Stomach (tissue), 9 donors: ENCODE measurements around the gene KPNA4. TPM values are rescaled to one million over a fixed set of nuclear protein-coding genes. Genes with fewer than 3 reads are reported as not detected.

ENCODE experiments used
- DNase-seq, 2 donors: peaks; one replicate each; pipeline versions ENCODE4 v3.0.0 to v3.0.0-alpha.2; 2013 to 2019
- H3K27ac ChIP-seq, 5 donors: fragments of 200-600 bp in 4 of 5; sonication (generic) in 4 of 5; one replicate each; pipeline ENCODE4 v1.5.1; 2013 to 2019; ENCODE audit warnings: mild to moderate bottlenecking in 1 of 5, moderate library complexity in 1 of 5
- H3K27me3 ChIP-seq, 3 donors: fragments of 200-600 bp; sonication (generic); one replicate each; pipeline ENCODE4 v1.5.1; 2017 to 2019; ENCODE audit warnings: mixed run types in 1 of 3
- H3K36me3 ChIP-seq, 4 donors: fragments of 200-600 bp; sonication (generic); 1 replicate in 3 of 4; 2 replicates in 1 of 4; pipeline ENCODE4 v1.5.1; 2016 to 2019
- H3K4me1 ChIP-seq, 4 donors: fragments of 200-600 bp; sonication (generic); one replicate each; pipeline ENCODE4 v1.5.1; 2016 to 2019
- H3K4me3 ChIP-seq, 4 donors: fragments of 200-600 bp; sonication (generic) in 3 of 4; one replicate each; pipeline ENCODE4 v1.5.1; 2016 to 2019; ENCODE audit warnings: mild to moderate bottlenecking in 1 of 4
- H3K9me3 ChIP-seq, 4 donors: fragments of 200-600 bp; sonication (generic); one replicate each; pipeline ENCODE4 v1.5.1; 2016 to 2019
- CTCF ChIP-seq, 7 experiments: fragments of 450-650 bp in 4 of 7; fragments of 200-600 bp in 3 of 7; sonication (generic) in 3 of 7; IDR thresholded peaks; one replicate each; pipeline ENCODE4 v1.5.1; 2016 to 2019; ENCODE audit warnings: antibody characterized with exemption in 7 of 7, control low read depth in 2 of 7, mild to moderate bottlenecking in 1 of 7
- EP300 ChIP-seq: sonication (generic); formaldehyde crosslinking; IDR thresholded peaks from one replicate; pipeline ENCODE4 v1.6.1; 2017; ENCODE audit warnings: antibody characterized with exemption
- POLR2A ChIP-seq, 4 donors: fragments of 450-650 bp; IDR thresholded peaks; one replicate each; pipeline ENCODE4 v1.6.1; 2016; ENCODE audit warnings: antibody characterized with exemption in 4 of 4, control low read depth in 2 of 4, mild to moderate bottlenecking in 1 of 4, moderate library complexity in 1 of 4
- POLR2AphosphoS5 ChIP-seq, 3 donors: sonication (generic); formaldehyde crosslinking; IDR thresholded peaks; one replicate each; pipeline ENCODE4 v1.6.1; 2016; ENCODE audit warnings: antibody characterized with exemption in 3 of 3
- WGBS, 5 donors: extraction: QIAGEN DNeasy Blood & Tissue Kit in 3 of 5; methylation state at CpG; one replicate each; pipeline versions ENCODE4 v1.1.5 to v1.1.7; 2013 to 2018; 5-methylcytosine and 5-hydroxymethylcytosine counted together
- intact Hi-C: fragments of 100-400 bp; cut with DNase I; formaldehyde crosslinking; loops from one replicate; pipeline ENCODE4 v1.15.1; 2023; ENCODE audit warnings: low total_unique reads
- polyA plus RNA-seq, 3 donors: library from polyadenylated mRNA; stranded (reverse); fragments of 200-250 nt; gene quantifications; one replicate each; pipeline ENCODE4 v1.2.3, GENCODE V29; 2013
- total RNA-seq, 5 donors: library from RNA; depleted of rRNA; stranded (reverse); fragments of >200 nt; gene quantifications; one replicate each; pipeline versions ENCODE4 v1.1.0 to v1.2.3, GENCODE V29; 2014 to 2016
- donor health status: healthy with polysubstance abuse.
- donor health status: Bipolar disorder and iron deficiency.
- donor health status: healthy.

The KPNA4 gene
- total and polyA plus RNA-seq, 8 donors = 3.8 to 41.7 (median 16.1) TPM

- peak; percentile 70 to 89 for DNase-seq
- no peak for TF ChIP-seq POLR2AphosphoS5 (IDR thresholded peaks at IDR 0.05)
- TF ChIP-seq CTCF (IDR thresholded peaks at IDR 0.05) = no peak
- no peak for TF ChIP-seq EP300
- no peak for TF ChIP-seq POLR2A (IDR thresholded peaks at IDR 0.05)
- 0 to 1% (median 0%) methylated on average over 7 to 62 of the region's 62 CpGs for WGBS, 5 donors
- intact Hi-C loops = no loop called here
- H3K27ac ChIP-seq = peak overlapping the region; percentile 88 to 100 (median 99)
- no peaks in the 10 kb centered on the region for H3K9me3 ChIP-seq
- peak overlapping the region; percentile 79 to 85 (median 80) for H3K4me3 ChIP-seq
- peaks cover 15 to 56% (median 46%) of the 10 kb centered on the region in 4 donors for H3K4me1 ChIP-seq
- no peaks in the 10 kb centered on the region for H3K27me3 ChIP-seq
- H3K36me3 ChIP-seq = peaks cover 0 to 12% (median 0%) of the 10 kb centered on the region in 4 donors
These were observed 376 bp downstream of the KPNA4 start for GRCh38 chr3:160564949-160565441.

DNA sequence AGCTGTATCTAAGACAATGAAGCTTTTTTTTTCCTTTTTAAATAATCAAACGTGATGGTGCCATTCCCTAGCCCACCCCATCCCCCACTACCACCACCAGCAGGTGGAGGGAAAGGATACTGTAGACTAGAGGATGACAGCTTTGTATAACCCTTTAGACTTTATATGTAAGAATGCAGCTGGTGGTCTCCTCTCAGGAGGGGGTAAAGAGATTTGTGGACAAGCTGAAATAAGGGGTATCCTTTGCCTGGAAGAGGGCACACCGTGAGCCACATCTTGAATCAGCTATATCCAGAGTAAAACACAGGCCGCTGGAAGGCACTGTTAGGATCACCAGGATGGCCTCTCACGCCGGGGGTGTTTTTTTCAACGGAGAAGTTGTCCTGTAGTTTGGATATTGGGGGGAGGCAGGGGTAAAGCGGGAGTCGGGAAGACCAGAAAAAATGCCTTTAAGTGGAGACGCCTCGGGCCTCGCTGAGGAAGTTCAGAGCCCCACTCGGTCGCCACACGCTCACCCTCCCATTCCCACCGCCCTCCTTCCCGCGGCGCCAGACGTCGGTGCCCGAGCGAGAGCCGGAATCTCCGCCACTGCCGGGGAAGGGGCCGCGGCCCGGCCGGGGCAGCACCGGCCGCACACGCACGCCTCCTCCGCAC, 986 bp downstream of the KPNA4 start:
- Histone ChIP-seq H3K4me3 (peak overlapping the region; percentile 79 to 85 (median 80)), H3K36me3 (peaks cover 0 to 12% (median 0%) of the 10 kb centered on the region in 4 donors), H3K27ac (peak overlapping the region; percentile 88 to 100 (median 99)), H3K9me3 (no peaks in the 10 kb centered on the region), H3K27me3 (no peaks in the 10 kb centered on the region), H3K4me1 (peaks cover 15 to 62% (median 49%) of the 10 kb centered on the region in 4 donors)
- DNase-seq = peak in 1 of 2 donors; percentile 48
- 0 to 1% (median 0%) methylated on average over 9 to 34 of the region's 34 CpGs for WGBS, 5 donors
- intact Hi-C loops = no loop called here
- TF ChIP-seq POLR2A (IDR thresholded peaks at IDR 0.05) (no peak), CTCF (IDR thresholded peaks at IDR 0.05) (no peak), EP300 (no peak), POLR2AphosphoS5 (IDR thresholded peaks at IDR 0.05) (no peak)

DNA sequence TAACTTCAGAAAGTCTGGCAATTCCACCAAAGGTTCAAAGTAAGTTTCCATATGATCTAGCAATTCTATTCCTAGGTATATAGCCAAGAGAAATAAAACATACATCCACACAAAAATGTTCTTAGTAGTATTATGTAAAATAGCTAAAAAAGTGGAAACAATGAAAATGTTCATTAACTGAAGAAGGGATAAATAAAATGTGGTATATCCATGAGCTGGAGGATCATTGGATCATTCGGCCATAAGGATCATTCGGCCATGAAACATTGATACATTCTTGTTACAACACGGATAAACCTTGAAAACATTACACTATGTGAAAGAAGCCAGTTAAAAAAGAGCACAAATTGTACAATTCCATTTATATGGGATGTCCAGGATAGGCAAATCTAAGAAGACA, 2.4 kb downstream of the KPNA4 start:
- peaks cover 0 to under 1% (median 0%) of the 10 kb centered on the region in 4 donors for H3K36me3 ChIP-seq
- no peak overlapping the region for H3K27ac ChIP-seq
- no peaks in the 10 kb centered on the region for H3K27me3 ChIP-seq
- intact Hi-C loops = no loop called here
- peaks cover 20 to 76% (median 55%) of the 10 kb centered on the region in 4 donors for H3K4me1 ChIP-seq
- no peaks in the 10 kb centered on the region for H3K9me3 ChIP-seq
- 89 to 92% (median 91%) methylated on average over 3 of the region's 3 CpGs for WGBS, 5 donors
- TF ChIP-seq POLR2A (IDR thresholded peaks at IDR 0.05) = no peak
- TF ChIP-seq POLR2AphosphoS5 (IDR thresholded peaks at IDR 0.05) = no peak
- TF ChIP-seq CTCF (IDR thresholded peaks at IDR 0.05) = no peak
- no peak for TF ChIP-seq EP300
- no peak for DNase-seq
- H3K4me3 ChIP-seq = peak overlapping the region in 2 of 4 donors; percentile 79 to 81

DNA sequence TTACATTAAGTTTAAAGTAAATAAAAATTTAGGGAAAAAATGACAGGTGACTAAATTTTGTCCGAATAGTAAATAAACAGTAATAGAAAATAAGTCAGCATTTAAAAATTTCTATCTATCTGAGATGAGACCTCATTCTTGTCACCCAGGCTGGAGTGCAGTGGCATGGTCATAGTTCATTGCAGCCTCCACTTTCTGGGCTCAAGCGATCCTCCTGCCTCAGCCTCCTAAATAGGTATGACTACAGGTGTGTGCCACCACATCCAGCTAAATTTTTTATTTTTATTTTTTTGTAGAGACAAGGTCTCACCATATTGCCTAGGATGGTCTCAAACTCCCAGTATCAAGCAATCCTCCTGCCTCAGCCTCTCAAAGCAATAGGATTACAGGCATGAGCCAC, 7.8 kb downstream of the KPNA4 start:
- intact Hi-C loops = no loop called here
- H3K27me3 ChIP-seq = no peaks in the 10 kb centered on the region
- H3K9me3 ChIP-seq = no peaks in the 10 kb centered on the region
- WGBS, 5 donors = 96 to 100% (median 98%) methylated on average over 2 of the region's 2 CpGs
- H3K4me1 ChIP-seq = peaks cover 16 to 91% (median 57%) of the 10 kb centered on the region in 4 donors
- DNase-seq = no peak
- no peak overlapping the region for H3K4me3 ChIP-seq
- no peak overlapping the region for H3K27ac ChIP-seq
- H3K36me3 ChIP-seq = no peaks in the 10 kb centered on the region
- TF ChIP-seq POLR2A (IDR thresholded peaks at IDR 0.05) (no peak), CTCF (IDR thresholded peaks at IDR 0.05) (no peak), POLR2AphosphoS5 (IDR thresholded peaks at IDR 0.05) (no peak), EP300 (no peak)
